GM18907 (cell line): ENCODE results near the gene AP1S2.

Experiments used
- ATAC-seq: cut with Tn5 transposase; IDR thresholded peaks from one replicate; pipeline ENCODE4 v1.9.1; 2021; ENCODE audit warnings: mild to moderate bottlenecking, moderate library complexity; ENCODE audit not compliant: unreplicated experiment

AP1S2 gene

GRCh38 chrX:15813416-15813815 is 41.2 kb downstream of the AP1S2 start:
- no peak for ATAC-seq

DNA sequence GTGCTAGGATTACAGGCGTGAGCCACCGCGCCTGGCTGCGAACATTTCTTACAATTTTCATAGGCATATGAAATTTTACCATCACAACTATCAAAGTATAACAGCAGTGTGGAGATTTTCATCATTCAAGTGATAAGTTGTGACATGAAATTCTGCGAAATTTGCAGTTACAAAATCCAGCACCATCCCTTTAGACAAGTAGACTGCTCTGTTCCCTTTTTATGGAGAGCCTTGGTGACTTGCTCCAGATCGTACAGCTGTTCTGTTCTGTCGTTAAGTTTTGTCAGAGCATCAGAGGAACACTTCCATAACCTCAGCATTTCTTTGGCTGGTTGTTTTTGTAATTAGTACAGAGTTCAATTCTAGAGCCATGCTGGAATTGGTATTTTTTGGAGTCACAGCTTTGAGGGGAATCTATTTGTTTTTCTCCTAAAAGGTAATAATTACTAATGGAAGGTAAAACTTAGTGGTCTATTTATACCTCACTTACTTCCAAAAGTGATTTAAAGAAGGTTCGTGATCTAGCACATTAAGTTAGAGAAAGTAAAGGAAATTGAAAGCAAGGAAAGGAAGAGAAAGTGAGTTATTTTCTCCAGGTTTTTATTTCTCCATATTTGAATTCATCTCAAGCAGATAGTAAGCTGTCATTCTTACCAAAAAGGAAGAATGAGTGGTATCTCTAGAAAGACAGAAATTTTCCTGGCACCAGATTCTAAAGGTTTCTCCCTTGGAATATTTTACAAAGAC is 42.2 kb downstream of the AP1S2 start:
- no peak for ATAC-seq

- ATAC-seq: no peak
Observed at GRCh38 chrX:15808254-15808653, 46.4 kb downstream of the AP1S2 start.

DNA sequence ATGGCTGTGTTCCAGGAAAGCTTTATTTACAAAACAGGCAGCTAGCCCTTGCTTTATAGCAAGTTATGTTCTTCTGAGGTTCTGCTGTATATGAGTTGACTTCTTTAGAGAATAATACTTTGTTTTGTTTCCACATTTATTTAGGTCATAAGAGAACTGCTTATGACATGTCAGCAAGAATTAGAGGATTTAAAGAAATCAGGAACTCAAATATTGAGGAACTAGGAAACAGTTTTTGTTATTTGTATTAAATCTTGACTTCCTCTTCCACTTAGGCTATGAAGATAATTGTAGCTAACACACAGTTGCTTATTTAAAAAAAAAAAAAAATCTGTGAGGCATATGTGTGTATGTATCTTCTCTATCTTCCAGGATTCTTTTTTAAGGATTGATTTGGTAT is 50.0 kb downstream of the AP1S2 start:
- ATAC-seq: no peak

GRCh38 chrX:15797707-15798106 is 56.9 kb downstream of the AP1S2 start:
- ATAC-seq: no peak

DNA sequence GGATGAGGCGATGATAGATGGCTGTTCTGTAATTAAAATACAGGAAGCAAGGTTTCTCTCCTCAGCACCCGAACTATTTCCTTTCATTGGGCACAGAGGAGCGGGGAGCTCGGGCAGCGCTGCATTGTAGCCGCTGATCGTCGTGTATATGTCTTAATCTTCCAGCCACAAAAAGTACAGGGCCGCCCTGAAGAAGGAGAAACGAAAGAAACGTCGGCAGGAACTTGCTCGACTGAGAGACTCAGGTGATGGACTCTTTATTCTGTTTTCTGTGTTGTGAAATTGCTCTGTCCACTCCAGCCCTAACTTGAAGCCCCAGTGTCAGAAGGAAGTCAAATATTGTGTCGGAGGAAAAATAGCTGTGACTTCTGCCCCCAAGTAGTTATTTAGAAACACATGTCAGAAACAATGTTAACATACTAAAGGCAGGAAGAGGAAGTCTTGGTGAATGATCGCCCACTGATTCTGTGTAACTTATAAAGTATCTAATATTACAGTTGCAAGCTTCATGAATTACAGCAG is 63.8 kb downstream of the AP1S2 start:
- ATAC-seq: peak; percentile 30

- peak; percentile 92 for ATAC-seq
Observed at GRCh38 chrX:15789979-15790768, 64.4 kb downstream of the AP1S2 start, which contains the start of gene ZRSR2. TSS of gene ZRSR2 (plus strand) at chrX:15790484. CDS start at chrX:15790496, 12 bp downstream.

GRCh38 chrX:15786915-15787314 is 67.7 kb downstream of the AP1S2 start:
- no peak for ATAC-seq

DNA sequence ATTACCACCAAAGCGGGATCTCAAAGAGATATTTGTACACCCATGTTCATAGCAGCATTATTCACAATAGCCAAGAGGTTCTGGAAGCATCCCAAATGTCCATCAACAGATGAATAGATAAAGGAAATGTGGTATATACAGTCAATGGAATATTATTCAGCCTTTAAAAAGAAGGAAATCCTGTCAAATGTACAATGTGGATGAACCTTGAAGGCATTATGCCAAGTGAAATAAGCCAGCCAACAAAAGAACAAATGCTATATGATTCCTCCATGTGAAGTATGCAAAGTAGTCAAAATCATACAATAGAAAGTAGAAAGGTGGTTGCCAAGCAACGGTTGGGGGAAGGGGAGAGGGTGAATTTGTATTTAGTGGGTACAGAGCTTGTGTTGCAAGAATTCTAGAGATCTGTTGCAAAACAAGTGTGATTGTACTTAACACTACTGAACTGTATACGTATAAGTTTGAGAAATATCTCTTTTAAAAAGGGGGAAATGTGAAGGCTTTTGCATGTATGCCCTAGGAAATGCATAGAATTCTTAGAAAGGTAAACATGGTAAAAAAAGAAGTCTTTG is 69.3 kb downstream of the AP1S2 start:
- ATAC-seq: no peak

DNA sequence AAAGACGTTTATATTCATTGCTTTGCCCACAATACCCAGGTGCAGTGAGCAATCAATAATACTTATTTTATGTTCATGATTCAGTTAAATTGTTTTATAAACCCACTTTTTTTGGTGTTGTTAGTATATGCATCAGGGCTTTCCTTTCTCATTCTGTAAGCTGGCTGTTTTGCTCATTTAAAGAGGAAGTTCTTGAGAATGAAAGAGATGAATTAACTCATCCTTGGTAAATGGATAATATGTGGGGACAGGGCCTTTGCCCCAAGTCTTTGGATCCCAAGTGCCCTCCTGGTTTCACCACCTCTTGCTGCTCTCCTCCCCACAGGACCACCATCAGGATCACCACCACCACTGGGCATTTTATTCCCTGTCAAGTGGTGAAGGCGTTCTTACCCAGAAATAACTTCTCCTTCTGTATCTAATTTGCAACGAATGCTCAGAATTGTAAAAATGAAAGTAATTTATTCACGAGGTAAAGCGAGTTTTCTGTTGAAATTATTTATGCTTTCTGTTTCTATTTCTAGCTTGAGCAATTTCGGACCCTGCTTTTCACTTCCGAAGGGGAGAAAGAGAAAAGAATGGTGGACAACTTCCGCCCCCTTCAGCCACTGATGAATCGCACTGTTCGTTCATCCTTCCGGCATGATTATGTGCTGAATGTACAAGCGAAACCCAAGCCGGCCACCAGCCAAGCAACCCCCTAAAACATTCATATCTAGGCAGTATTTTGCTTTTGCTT is 72.5 kb downstream of the AP1S2 start:
- peak; percentile 89 for ATAC-seq
